Activated T-cell treated with anti-CD3 and anti-CD28 coated beads, Interleukin-2, amount 50 U/mL, for 24 hours (primary cell): ENCODE data around the gene RECK.
"Not testable (repeated sequence)": the region's sequence is repeated elsewhere in the genome, so short reads cannot be mapped to it uniquely, and the experiment has no call there.

Experiments
- DNase-seq: peaks from one replicate; pipeline ENCODE4 v3.0.0-alpha.2; 2020
- H3K27ac Mint-ChIP-seq: 2 replicates; pipeline ENCODE4 v1.8.0; 2020; ENCODE audit warnings: mild to moderate bottlenecking, mixed read lengths
- H3K27me3 Mint-ChIP-seq: 2 replicates; pipeline ENCODE4 v1.8.0; 2020; ENCODE audit warnings: mixed read lengths
- H3K36me3 Mint-ChIP-seq: 2 replicates; pipeline ENCODE4 v1.8.0; 2020; ENCODE audit warnings: low read depth, mixed read lengths
- H3K4me1 Mint-ChIP-seq: 2 replicates; pipeline ENCODE4 v1.8.0; 2020; ENCODE audit warnings: low read depth, mixed read lengths
- H3K4me3 Mint-ChIP-seq: 2 replicates; pipeline ENCODE4 v1.8.0; 2020; ENCODE audit warnings: mild to moderate bottlenecking, moderate library complexity, mixed read lengths
- H3K9me3 Mint-ChIP-seq: 2 replicates; pipeline ENCODE4 v1.8.0; 2020; ENCODE audit warnings: mixed read lengths

Gene RECK

GRCh38 chr9:36036780-36037548, at the start of gene RECK:
TSS of gene RECK (plus strand) at chr9:36036913. CDS start at chr9:36036999, 86 bp downstream.
- Mint-ChIP-seq H3K27ac (peak within 1 kb of the TSS; percentile 81), H3K4me1 (peaks cover 37% of the 10 kb centered on the region), H3K4me3 (peak within 1 kb of the TSS; percentile 85), H3K9me3 (no peaks in the 10 kb centered on the region), H3K36me3 (peaks cover 5% of the 10 kb centered on the region), H3K27me3 (no peaks in the 10 kb centered on the region)
- peak; percentile 93 for DNase-seq

- H3K27ac Mint-ChIP-seq = no peak overlapping the region
- H3K4me3 Mint-ChIP-seq = no peak overlapping the region
- peaks cover 35% of the 10 kb centered on the region for H3K27me3 Mint-ChIP-seq
- DNase-seq = no peak
- H3K36me3 Mint-ChIP-seq = no peaks in the 10 kb centered on the region
- no peaks in the 10 kb centered on the region for H3K9me3 Mint-ChIP-seq
- H3K4me1 Mint-ChIP-seq = no peaks in the 10 kb centered on the region
Observed at GRCh38 chr9:35990155-35990554, 46.6 kb upstream of the RECK start.

GRCh38 chr9:35993136-35993535, 43.6 kb upstream of the RECK start:
- not testable (repeated sequence) for H3K36me3 Mint-ChIP-seq, H3K9me3 Mint-ChIP-seq, H3K27ac Mint-ChIP-seq, DNase-seq, H3K4me1 Mint-ChIP-seq, H3K4me3 Mint-ChIP-seq
- H3K27me3 Mint-ChIP-seq = peaks cover 29% of the 10 kb centered on the region

- H3K9me3 Mint-ChIP-seq = peaks cover 2% of the 10 kb centered on the region
- no peaks in the 10 kb centered on the region for H3K36me3 Mint-ChIP-seq
- no peak overlapping the region for H3K4me3 Mint-ChIP-seq
- no peaks in the 10 kb centered on the region for H3K4me1 Mint-ChIP-seq
- no peak overlapping the region for H3K27ac Mint-ChIP-seq
- H3K27me3 Mint-ChIP-seq = peaks cover 29% of the 10 kb centered on the region
- DNase-seq = no peak
Observed at GRCh38 chr9:35993976-35994720, 42.6 kb upstream of the RECK start.

GRCh38 chr9:35994959-35995358, 41.8 kb upstream of the RECK start:
- Mint-ChIP-seq H3K4me3 (no peak overlapping the region), H3K36me3 (no peaks in the 10 kb centered on the region), H3K4me1 (no peaks in the 10 kb centered on the region), H3K27me3 (peaks cover 32% of the 10 kb centered on the region), H3K9me3 (peaks cover 2% of the 10 kb centered on the region), H3K27ac (no peak overlapping the region)
- no peak for DNase-seq

GRCh38 chr9:35996358-35996970, 40.2 kb upstream of the RECK start:
- Mint-ChIP-seq H3K27me3 (peaks cover 30% of the 10 kb centered on the region), H3K36me3 (no peaks in the 10 kb centered on the region), H3K4me1 (no peaks in the 10 kb centered on the region), H3K9me3 (peaks cover 2% of the 10 kb centered on the region), H3K4me3 (no peak overlapping the region), H3K27ac (no peak overlapping the region)
- no peak for DNase-seq

- H3K9me3 Mint-ChIP-seq, H3K36me3 Mint-ChIP-seq, H3K4me1 Mint-ChIP-seq, DNase-seq, H3K4me3 Mint-ChIP-seq, H3K27ac Mint-ChIP-seq: not testable (repeated sequence)
- peaks cover 29% of the 10 kb centered on the region for H3K27me3 Mint-ChIP-seq
Observed at GRCh38 chr9:35997016-35997415, 39.7 kb upstream of the RECK start.

GRCh38 chr9:35998333-35998732, 38.4 kb upstream of the RECK start:
- Mint-ChIP-seq H3K4me1 (no peaks in the 10 kb centered on the region), H3K27ac (no peak overlapping the region), H3K36me3 (no peaks in the 10 kb centered on the region), H3K27me3 (peaks cover 34% of the 10 kb centered on the region), H3K4me3 (no peak overlapping the region), H3K9me3 (peaks cover 2% of the 10 kb centered on the region)
- DNase-seq = no peak

GRCh38 chr9:36005891-36006290, 30.8 kb upstream of the RECK start:
- peaks cover 21% of the 10 kb centered on the region for H3K4me1 Mint-ChIP-seq
- no peak overlapping the region for H3K27ac Mint-ChIP-seq
- no peaks in the 10 kb centered on the region for H3K36me3 Mint-ChIP-seq
- no peak overlapping the region for H3K4me3 Mint-ChIP-seq
- DNase-seq = no peak
- peaks cover 42% of the 10 kb centered on the region for H3K27me3 Mint-ChIP-seq
- no peaks in the 10 kb centered on the region for H3K9me3 Mint-ChIP-seq

GRCh38 chr9:36006549-36007315, 30.0 kb upstream of the RECK start:
- peaks cover 21% of the 10 kb centered on the region for H3K4me1 Mint-ChIP-seq
- no peak overlapping the region for H3K4me3 Mint-ChIP-seq
- H3K9me3 Mint-ChIP-seq = no peaks in the 10 kb centered on the region
- no peak for DNase-seq
- H3K27ac Mint-ChIP-seq = no peak overlapping the region
- H3K36me3 Mint-ChIP-seq = no peaks in the 10 kb centered on the region
- H3K27me3 Mint-ChIP-seq = peaks cover 47% of the 10 kb centered on the region

GRCh38 chr9:36007316-36007708, 29.4 kb upstream of the RECK start:
- H3K9me3 Mint-ChIP-seq = no peaks in the 10 kb centered on the region
- H3K4me1 Mint-ChIP-seq = peaks cover 21% of the 10 kb centered on the region
- H3K27ac Mint-ChIP-seq = no peak overlapping the region
- no peaks in the 10 kb centered on the region for H3K36me3 Mint-ChIP-seq
- H3K27me3 Mint-ChIP-seq = peaks cover 44% of the 10 kb centered on the region
- H3K4me3 Mint-ChIP-seq = no peak overlapping the region
- DNase-seq = no peak

GRCh38 chr9:36007852-36008251, 28.9 kb upstream of the RECK start:
- no peak overlapping the region for H3K27ac Mint-ChIP-seq
- no peaks in the 10 kb centered on the region for H3K36me3 Mint-ChIP-seq
- H3K9me3 Mint-ChIP-seq = no peaks in the 10 kb centered on the region
- no peak overlapping the region for H3K4me3 Mint-ChIP-seq
- no peak for DNase-seq
- peaks cover 40% of the 10 kb centered on the region for H3K27me3 Mint-ChIP-seq
- H3K4me1 Mint-ChIP-seq = peaks cover 21% of the 10 kb centered on the region

GRCh38 chr9:36008774-36009300, 27.9 kb upstream of the RECK start:
- peaks cover 32% of the 10 kb centered on the region for H3K27me3 Mint-ChIP-seq

GRCh38 chr9:36011379-36011778, 25.3 kb upstream of the RECK start:
- H3K4me1 Mint-ChIP-seq = peaks cover 21% of the 10 kb centered on the region
- no peak overlapping the region for H3K27ac Mint-ChIP-seq
- H3K36me3 Mint-ChIP-seq = no peaks in the 10 kb centered on the region
- no peak overlapping the region for H3K4me3 Mint-ChIP-seq
- no peak for DNase-seq
- peaks cover 17% of the 10 kb centered on the region for H3K27me3 Mint-ChIP-seq
- H3K9me3 Mint-ChIP-seq = no peaks in the 10 kb centered on the region

More at GRCh38 chr9:36008774-36009300, 27.9 kb upstream of the RECK start:
- H3K4me3 Mint-ChIP-seq = no peak overlapping the region
- peak; percentile 56 for DNase-seq
- H3K4me1 Mint-ChIP-seq = peaks cover 21% of the 10 kb centered on the region
- no peak overlapping the region for H3K27ac Mint-ChIP-seq
- H3K9me3 Mint-ChIP-seq = no peaks in the 10 kb centered on the region
- no peaks in the 10 kb centered on the region for H3K36me3 Mint-ChIP-seq
